ENCODE measurements around the gene LARGE2. TPM values are rescaled to one million over a fixed set of nuclear protein-coding genes. Genes with fewer than 3 reads are reported as not detected.
"Not testable (repeated sequence)": the region's sequence is repeated elsewhere in the genome, so short reads cannot be mapped to it uniquely, and the experiment has no call there.

Gene LARGE2
- total RNA-seq, 2 experiments from 2014 or later = 0.54 to 0.64 TPM

DNA sequence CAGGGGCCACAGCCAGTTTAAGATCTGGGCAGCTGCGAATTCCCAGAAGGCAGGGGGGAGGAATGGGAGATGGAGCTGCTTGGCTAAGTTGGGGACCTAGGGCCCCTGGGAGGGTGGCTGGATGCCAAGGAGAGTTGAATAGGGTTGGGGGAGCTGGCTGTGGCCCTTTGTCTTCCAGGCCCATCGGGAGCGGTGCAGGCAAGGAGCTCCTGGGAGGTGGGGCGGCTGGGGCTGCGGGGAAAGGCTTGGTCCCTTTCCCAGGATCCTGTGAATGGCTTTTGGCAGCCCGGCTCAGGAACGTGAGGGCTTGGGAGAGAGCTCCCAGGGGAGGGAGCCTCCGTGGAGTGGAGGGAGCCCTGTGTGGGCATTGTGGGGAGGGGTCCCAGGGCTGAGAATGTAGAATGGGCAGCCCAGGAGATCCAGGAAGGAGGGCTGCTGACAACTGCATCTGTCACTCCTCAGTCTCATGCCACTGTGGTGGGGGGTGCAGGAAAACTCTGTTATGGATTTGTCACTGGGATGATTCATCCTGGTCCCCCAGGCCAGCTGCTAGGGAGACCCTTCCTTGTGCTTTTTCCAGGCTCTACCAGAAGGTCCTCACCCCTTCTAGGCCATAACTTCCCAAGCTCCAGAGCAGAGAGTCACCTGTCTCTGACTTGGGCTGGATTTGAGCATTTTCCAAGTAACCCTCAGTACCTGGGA, 21.4 kb upstream of the LARGE2 start:
- ATAC-seq (no peak), DNase-seq (no peak)
- Mint-ChIP-seq H3K9me3 (ENCODE audit: low read depth) (no peaks in the 10 kb centered on the region), H3K4me3 (peak overlapping the region; percentile 52), H3K27me3 (peaks cover 26% of the 10 kb centered on the region), H3K27ac (no peak overlapping the region), H3K4me1 (peaks cover 3% of the 10 kb centered on the region), H3K36me3 (no peaks in the 10 kb centered on the region)
- CTCF ChIA-PET = interaction anchor here (0.6 to 1.3 kb wide), 2 partner anchors 11 to 28 kb away, joined by 3 read pairs; no protein-coding TSS in a partner anchor

DNA sequence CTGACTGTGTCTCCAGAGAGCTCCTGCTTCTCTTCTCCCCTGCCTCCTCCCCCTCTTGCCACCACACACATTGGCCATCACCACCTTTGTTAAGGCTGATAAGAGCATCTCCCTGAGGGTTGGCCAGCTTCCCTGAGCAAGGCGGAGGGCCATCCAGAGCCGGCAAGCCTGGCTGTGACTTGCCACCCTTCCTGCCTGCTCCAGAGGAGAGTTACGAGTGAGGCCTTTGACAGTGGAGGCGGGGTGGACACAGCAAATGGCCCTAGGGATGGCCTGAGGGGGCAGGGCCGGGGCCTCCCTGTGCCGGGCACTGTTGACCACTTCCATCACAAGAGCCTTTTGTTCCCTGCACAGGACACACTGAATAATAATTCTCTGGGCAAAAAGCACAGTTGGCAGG, 20.8 kb upstream of the LARGE2 start:
- Mint-ChIP-seq H3K27me3 (peaks cover 26% of the 10 kb centered on the region), H3K9me3 (ENCODE audit: low read depth) (no peaks in the 10 kb centered on the region), H3K4me1 (peaks cover 3% of the 10 kb centered on the region), H3K27ac (no peak overlapping the region), H3K4me3 (no peak overlapping the region), H3K36me3 (no peaks in the 10 kb centered on the region)
- DNase-seq (no peak), ATAC-seq (no peak)
- CTCF ChIA-PET = interaction anchor here (0.6 to 1.3 kb wide), 3 partner anchors 10 to 340 kb away, joined by 3 read pairs; no protein-coding TSS in a partner anchor

DNA sequence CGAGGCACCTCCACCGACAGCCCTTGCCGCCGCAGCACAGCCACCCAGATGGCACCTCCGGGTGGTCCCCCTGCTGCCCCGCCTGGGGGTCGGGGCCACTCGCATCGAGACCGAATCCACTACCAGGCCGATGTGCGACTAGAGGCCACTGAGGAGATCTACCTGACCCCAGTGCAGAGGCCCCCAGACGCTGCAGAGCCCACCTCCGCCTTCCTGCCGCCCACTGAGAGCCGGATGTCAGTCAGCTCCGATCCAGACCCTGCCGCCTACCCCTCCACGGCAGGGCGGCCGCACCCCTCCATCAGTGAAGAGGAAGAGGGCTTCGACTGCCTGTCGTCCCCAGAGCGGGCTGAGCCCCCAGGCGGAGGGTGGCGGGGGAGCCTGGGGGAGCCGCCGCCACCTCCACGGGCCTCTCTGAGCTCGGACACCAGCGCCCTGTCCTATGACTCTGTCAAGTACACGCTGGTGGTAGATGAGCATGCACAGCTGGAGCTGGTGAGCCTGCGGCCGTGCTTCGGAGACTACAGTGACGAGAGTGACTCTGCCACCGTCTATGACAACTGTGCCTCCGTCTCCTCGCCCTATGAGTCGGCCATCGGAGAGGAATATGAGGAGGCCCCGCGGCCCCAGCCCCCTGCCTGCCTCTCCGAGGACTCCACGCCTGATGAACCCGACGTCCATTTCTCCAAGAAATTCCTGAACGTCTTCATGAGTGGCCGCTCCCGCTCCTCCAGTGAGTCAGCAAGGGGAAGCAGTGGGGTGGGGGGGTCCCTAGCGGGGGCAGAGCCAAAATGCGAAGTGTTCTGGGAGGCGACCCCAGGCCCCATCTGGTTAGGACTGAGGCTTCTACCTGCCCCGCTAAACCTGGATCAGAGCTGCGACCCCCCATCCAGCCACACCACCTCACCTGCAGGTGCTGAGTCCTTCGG, 19.7 kb upstream of the LARGE2 start:
- DNase-seq = no peak
- Mint-ChIP-seq H3K9me3 (ENCODE audit: low read depth) (no peaks in the 10 kb centered on the region), H3K4me3 (no peak overlapping the region), H3K27me3 (peaks cover 24% of the 10 kb centered on the region), H3K36me3 (no peaks in the 10 kb centered on the region), H3K27ac (no peak overlapping the region), H3K4me1 (peaks cover 5% of the 10 kb centered on the region)
- ATAC-seq = no peak
- CTCF ChIA-PET = no interaction called here

- H3K4me3 Mint-ChIP-seq = no peak overlapping the region
- H3K27me3 Mint-ChIP-seq = peaks cover 15% of the 10 kb centered on the region
- H3K36me3 Mint-ChIP-seq = no peaks in the 10 kb centered on the region
- peaks cover 5% of the 10 kb centered on the region for H3K4me1 Mint-ChIP-seq
- ATAC-seq = no peak
- CTCF ChIA-PET = interaction anchor here (0.5 kb wide), 1 partner anchor 240 kb away, joined by 3 read pairs; no protein-coding TSS in a partner anchor
- H3K27ac Mint-ChIP-seq = no peak overlapping the region
- no peak for DNase-seq
- H3K9me3 Mint-ChIP-seq (ENCODE audit: low read depth) = no peaks in the 10 kb centered on the region
These were observed 18.0 kb upstream of the LARGE2 start for GRCh38 chr11:45904309-45904915.

DNA sequence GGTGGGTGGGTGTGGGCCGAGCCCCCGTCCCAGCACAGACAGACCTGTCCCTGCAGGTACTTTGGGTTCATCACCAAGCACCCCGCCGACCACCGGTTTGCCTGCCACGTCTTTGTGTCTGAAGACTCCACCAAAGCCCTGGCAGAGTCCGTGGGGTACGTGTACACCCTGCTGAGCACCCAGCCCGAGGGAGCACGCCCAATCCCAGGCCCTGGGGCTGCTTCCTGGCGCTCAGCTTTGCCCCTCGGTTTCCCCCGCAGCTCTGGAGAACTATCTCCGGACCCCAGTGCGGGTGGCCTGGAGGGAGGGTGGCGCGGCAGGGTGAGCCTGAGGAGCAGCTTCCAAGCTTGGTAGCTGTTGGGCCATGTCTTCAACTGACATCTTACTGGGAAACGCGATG, 17.4 kb upstream of the LARGE2 start:
- Mint-ChIP-seq H3K27ac (no peak overlapping the region), H3K36me3 (no peaks in the 10 kb centered on the region), H3K4me1 (peaks cover 5% of the 10 kb centered on the region), H3K27me3 (peaks cover 14% of the 10 kb centered on the region), H3K4me3 (no peak overlapping the region), H3K9me3 (ENCODE audit: low read depth) (no peaks in the 10 kb centered on the region)
- DNase-seq (no peak), ATAC-seq (no peak)
- CTCF ChIA-PET = interaction anchor here (0.5 kb wide), 1 partner anchor 241 kb away, joined by 3 read pairs; no protein-coding TSS in a partner anchor

DNA sequence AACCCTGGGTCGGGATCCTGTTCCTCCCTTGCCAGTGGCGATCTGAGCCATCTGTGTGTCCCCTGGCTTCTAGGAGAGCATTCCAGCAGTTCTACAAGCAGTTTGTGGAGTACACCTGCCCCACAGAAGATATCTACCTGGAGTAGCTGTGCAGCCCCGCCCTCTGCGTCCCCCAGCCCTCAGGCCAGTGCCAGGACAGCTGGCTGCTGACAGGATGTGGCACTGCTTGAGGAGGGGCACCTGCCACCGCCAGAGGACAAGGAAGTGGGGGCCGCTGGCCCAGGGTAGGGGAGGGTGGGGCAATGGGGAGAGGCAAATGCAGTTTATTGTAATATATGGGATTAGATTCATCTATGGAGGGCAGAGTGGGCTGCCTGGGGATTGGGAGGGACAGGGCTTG, 16.9 kb upstream of the LARGE2 start:
- H3K4me1 Mint-ChIP-seq; H3K36me3 Mint-ChIP-seq; ATAC-seq; H3K4me3 Mint-ChIP-seq; H3K9me3 Mint-ChIP-seq (ENCODE audit: low read depth); CTCF ChIA-PET; H3K27ac Mint-ChIP-seq; DNase-seq: not testable (repeated sequence)
- peaks cover 11% of the 10 kb centered on the region for H3K27me3 Mint-ChIP-seq

- Mint-ChIP-seq H3K9me3 (ENCODE audit: low read depth) (no peaks in the 10 kb centered on the region), H3K4me3 (no peak overlapping the region), H3K4me1 (peaks cover 2% of the 10 kb centered on the region), H3K27ac (no peak overlapping the region), H3K27me3 (peaks cover 5% of the 10 kb centered on the region), H3K36me3 (peaks cover under 1% of the 10 kb centered on the region)
- DNase-seq = no peak
- CTCF ChIA-PET = no interaction called here
- ATAC-seq = no peak
These were observed 16.3 kb upstream of the LARGE2 start for GRCh38 chr11:45906096-45906682.

DNA sequence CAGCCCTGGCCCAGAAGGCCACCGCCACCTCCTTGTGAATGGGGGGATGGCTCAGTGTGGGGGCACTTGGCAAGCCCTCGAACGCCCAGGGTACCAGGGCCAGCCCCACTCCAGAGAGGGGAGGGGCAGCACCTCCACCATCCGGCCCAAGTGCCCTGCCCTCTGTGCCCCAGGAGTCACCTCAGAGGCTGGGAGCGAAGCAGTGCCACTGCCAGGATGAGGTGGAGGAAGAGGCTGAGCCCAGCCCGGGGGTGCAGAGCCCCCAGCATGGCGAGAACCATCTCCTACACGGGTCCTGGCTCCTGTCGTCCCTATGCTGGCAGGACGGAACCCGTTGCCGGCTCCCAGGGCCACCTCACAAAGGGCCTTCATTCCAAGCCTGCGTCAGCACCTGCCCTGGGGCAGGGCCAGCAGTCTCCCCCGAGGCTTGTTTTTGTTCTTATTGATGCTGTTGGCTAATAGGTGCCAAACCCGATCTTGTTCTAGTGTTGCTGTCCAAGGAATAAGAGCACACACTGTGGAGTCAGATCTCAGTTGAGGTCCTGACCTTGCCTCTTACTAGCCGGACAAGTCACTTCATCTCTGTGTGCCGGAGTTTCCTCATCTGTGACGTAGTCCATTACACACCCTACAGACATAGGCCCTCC, 15.4 kb upstream of the LARGE2 start, which contains the start of gene FREY1:
Gene FREY1, minus strand, starts transcription at position 307 of the 647 bp plus-strand sequence. Its CDS starts 26 bp downstream, at position 281.
- ATAC-seq (no peak), DNase-seq (no peak)
- H3K36me3 Mint-ChIP-seq = peaks cover 4% of the 10 kb centered on the region
- no peak within 1 kb of the TSS for H3K27ac Mint-ChIP-seq
- no peak within 1 kb of the TSS for H3K4me3 Mint-ChIP-seq
- H3K27me3 Mint-ChIP-seq = no peaks in the 10 kb centered on the region
- H3K4me1 Mint-ChIP-seq = peaks cover 2% of the 10 kb centered on the region
- no peaks in the 10 kb centered on the region for H3K9me3 Mint-ChIP-seq (ENCODE audit: low read depth)
- CTCF ChIA-PET = no interaction called here

DNA sequence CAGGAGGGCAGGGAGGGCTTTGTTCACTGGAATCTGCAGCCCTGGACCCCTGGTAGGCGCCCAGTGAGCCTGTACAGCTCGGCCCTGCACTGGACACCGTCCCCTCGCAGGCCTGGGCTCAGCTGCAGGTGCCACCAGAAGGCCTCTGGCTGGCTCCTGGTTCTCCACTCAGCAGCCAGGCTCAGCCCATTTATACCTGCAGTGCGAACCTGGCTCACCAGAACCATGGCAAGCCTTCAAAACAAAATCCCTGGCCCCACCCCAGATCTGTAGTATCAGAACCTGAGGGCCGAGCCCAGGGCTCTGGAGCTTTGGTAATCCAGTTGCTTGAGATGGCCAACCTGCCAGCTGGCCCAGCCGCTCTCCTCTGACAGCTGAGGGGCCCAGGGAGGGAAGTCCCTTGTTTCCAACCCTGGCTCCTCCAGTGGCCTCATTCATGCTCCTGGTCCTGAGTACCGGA, 14.5 kb upstream of the LARGE2 start:
- no peaks in the 10 kb centered on the region for H3K9me3 Mint-ChIP-seq (ENCODE audit: low read depth)
- no peak overlapping the region for H3K27ac Mint-ChIP-seq
- CTCF ChIA-PET = interaction anchor here (0.7 kb wide), 1 partner anchor 57 kb away, joined by 3 read pairs; no protein-coding TSS in a partner anchor
- H3K4me3 Mint-ChIP-seq = no peak overlapping the region
- peaks cover 4% of the 10 kb centered on the region for H3K36me3 Mint-ChIP-seq
- DNase-seq (no peak), ATAC-seq (no peak)
- no peaks in the 10 kb centered on the region for H3K27me3 Mint-ChIP-seq
- H3K4me1 Mint-ChIP-seq = peaks cover 2% of the 10 kb centered on the region

DNA sequence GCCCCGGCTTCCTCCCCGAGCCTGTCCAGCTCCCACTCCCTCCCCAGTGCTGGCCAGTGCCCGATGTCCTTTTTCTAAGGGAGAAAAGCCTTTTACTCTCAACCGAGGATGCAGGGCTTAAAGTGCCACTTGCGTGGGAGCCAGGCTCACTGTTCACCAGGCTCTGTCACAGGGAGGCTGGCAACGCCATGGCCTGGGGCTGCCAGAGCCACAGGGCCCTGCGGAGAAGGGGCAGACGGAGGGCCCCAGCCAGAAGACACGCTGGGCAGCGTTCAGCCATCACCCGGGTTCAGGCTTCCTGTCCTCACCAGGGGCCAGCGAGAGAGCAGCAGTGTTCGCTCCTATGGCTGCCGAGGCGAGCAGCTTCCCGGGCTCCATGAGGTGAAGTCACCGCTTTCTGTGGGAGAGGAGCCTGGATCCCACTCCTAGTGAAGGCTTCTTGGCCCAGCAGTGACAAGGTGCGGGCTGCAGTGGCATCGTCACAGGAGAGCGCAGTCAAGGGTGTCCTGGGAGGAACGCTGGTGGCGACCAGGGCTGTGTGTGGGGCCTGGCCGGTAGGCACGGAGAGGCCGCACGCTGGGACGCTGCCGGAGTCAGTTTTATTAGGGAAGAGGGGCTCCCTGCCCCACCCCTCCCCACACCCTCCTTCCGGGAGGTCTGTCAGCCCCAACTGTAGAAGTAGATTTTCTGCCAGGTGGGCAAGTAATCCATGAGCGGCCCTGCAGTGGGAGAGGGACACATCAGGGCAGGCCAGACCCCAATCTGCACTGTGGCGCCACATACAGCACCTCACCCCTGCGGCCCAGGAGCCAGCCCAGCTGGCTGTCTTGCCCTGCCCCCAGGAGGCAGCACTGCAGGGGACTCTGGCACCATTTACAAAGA, 12.6 kb upstream of the LARGE2 start:
- no peaks in the 10 kb centered on the region for H3K27me3 Mint-ChIP-seq
- CTCF ChIA-PET = no interaction called here
- DNase-seq (no peak), ATAC-seq (no peak)
- no peak overlapping the region for H3K27ac Mint-ChIP-seq
- H3K4me1 Mint-ChIP-seq = peaks cover 10% of the 10 kb centered on the region
- no peaks in the 10 kb centered on the region for H3K9me3 Mint-ChIP-seq (ENCODE audit: low read depth)
- no peak overlapping the region for H3K4me3 Mint-ChIP-seq
- H3K36me3 Mint-ChIP-seq = peaks cover 10% of the 10 kb centered on the region

DNA sequence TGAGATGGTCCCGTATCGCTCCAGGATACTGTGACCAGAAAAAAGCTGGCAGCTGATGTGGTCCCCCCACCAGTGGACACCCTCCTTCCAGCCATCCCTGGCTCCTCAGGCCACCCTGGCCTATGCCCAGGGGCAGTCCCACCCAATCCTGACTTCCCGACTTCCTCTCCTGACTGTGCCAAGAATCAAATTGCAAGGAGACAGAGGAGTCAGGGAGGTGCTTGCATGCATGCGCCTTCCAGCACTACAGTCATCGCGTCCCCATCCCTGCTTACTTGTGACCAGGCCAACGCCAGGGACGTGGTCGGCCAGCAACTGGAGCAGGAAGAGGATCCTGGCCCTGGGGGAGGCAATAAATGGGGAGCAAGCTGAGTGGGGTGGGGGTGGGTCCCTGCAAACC, 11.8 kb upstream of the LARGE2 start:
- no peak overlapping the region for H3K27ac Mint-ChIP-seq
- DNase-seq = no peak
- CTCF ChIA-PET = no interaction called here
- H3K27me3 Mint-ChIP-seq = no peaks in the 10 kb centered on the region
- H3K4me1 Mint-ChIP-seq = peaks cover 16% of the 10 kb centered on the region
- peaks cover 11% of the 10 kb centered on the region for H3K36me3 Mint-ChIP-seq
- no peak for ATAC-seq
- no peak overlapping the region for H3K4me3 Mint-ChIP-seq
- no peaks in the 10 kb centered on the region for H3K9me3 Mint-ChIP-seq (ENCODE audit: low read depth)

DNA sequence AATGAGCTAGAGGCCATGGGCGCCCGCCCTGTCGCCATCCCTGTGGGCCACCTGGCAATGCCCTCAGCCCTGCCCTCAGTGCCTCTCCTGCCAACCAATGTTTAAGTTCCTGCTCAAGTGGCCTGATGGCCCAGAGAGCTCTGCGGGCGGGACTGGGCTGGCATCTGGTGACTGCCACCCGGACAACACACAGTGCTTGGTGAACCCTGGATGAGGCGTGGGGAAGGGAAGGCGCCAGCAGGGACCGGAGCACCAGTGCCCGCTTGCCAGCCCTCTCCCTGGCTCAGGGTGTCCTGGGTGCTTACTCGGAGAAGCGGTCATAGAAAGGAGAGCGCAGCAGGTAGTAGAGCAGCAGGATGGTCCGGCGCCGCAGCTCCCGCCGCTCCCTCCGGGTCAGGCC, 8.9 kb upstream of the LARGE2 start:
- H3K9me3 Mint-ChIP-seq (ENCODE audit: low read depth) = no peaks in the 10 kb centered on the region
- DNase-seq (no peak), ATAC-seq (no peak)
- peaks cover 13% of the 10 kb centered on the region for H3K36me3 Mint-ChIP-seq
- CTCF ChIA-PET = interaction anchor here (1.5 kb wide), 1 partner anchor 93 kb away, joined by 3 read pairs; no protein-coding TSS in a partner anchor
- no peak overlapping the region for H3K4me3 Mint-ChIP-seq
- no peak overlapping the region for H3K27ac Mint-ChIP-seq
- peaks cover 27% of the 10 kb centered on the region for H3K4me1 Mint-ChIP-seq
- no peaks in the 10 kb centered on the region for H3K27me3 Mint-ChIP-seq

Measured in activated CD8-positive, alpha-beta memory T cell treated with anti-CD3 and anti-CD28 coated beads, Interleukin-2, amount 10 ng/mL, durations not matched to agents 7 days and 5 days (primary cell).